HepG2 (cell line): ENCODE measurements around the gene ANKRD13D. TPM values are rescaled to one million over a fixed set of nuclear protein-coding genes. Genes with fewer than 3 reads are reported as not detected.

Experiments used
- ATAC-seq: fragments of 200-7000 bp; cut with Tn5 transposase; 3 replicates; pipeline ENCODE4 v1.9.1; 2020; ENCODE audit warnings: mild to moderate bottlenecking, moderate library complexity
- BruUV-seq: library from RNA; stranded (reverse); fragments of 400-500 nt; replicated peaks from 2 replicates; lab custom pipeline; 2021; lab: Mats Ljungman, UMichigan
- CTCF ChIA-PET: fragments of 300-600 bp; formaldehyde crosslinking; extraction: SDS; loops from one replicate; lab custom pipeline; 2021; ENCODE audit warnings: low total read pairs, inconsistent platforms, low intra/inter-chr PET ratio; lab: Yijun Ruan, JAX
- POLR2A ChIA-PET: fragments of 350-600 bp; sonication (Branson Sonifier 250); formaldehyde crosslinking; loops from one replicate; lab custom pipeline; 2020; ENCODE audit warnings: antibody characterized with exemption, inconsistent platforms; lab: Yijun Ruan, JAX
- DNase-seq: peaks from one replicate; pipeline ENCODE4 v3.0.0-alpha.2; 2015; ENCODE audit warnings: low spot score
- FAIRE-seq: peaks from 3 replicates; lab custom pipeline; 2011; peaks lifted over from hg19 to GRCh38; lab: Jason Lieb, UNC
- H2AFZ ChIP-seq: one replicate; pipeline ENCODE4 v1.6.1; 2011; ENCODE audit warnings: low read length, inconsistent platforms
- H3K27ac ChIP-seq: fragments of 300-600 bp; 3 replicates; pipeline ENCODE4 v1.8.0; 2011; ENCODE audit warnings: mixed run types, mild to moderate bottlenecking, mixed read lengths, low read length, inconsistent platforms; ENCODE audit not compliant: insufficient read depth; ENCODE audit errors: extremely low read length
- H3K27me3 ChIP-seq, 2 experiments: fragments of 200-600 bp in 1 of 2; 2 replicates in 1 of 2; 3 replicates in 1 of 2; pipeline versions ENCODE4 v1.6.0 to v1.8.0; 2011; ENCODE audit warnings: low read length in 2 of 2, mild to moderate bottlenecking in 2 of 2, moderate library complexity in 2 of 2, inconsistent platforms in 1 of 2; ENCODE audit not compliant: insufficient read depth in 2 of 2, control insufficient read depth in 1 of 2
- H3K36me3 ChIP-seq, 2 experiments: fragments of 200-600 bp in 1 of 2; replicated peaks in 1 of 2; 2 replicates in 1 of 2; 3 replicates in 1 of 2; pipeline versions ENCODE4 v1.5.1 to v1.8.0; 2011; ENCODE audit warnings: low read length in 2 of 2, inconsistent platforms in 1 of 2; ENCODE audit not compliant: insufficient read depth in 2 of 2, control insufficient read depth in 1 of 2
- H3K4me1 ChIP-seq: 2 replicates; pipeline ENCODE4 v1.5.1; 2012; ENCODE audit warnings: low read length, inconsistent platforms; ENCODE audit not compliant: insufficient read depth
- H3K4me2 ChIP-seq: 2 replicates; pipeline ENCODE4 v1.6.0; 2011; ENCODE audit warnings: low read depth, low read length, inconsistent platforms
- H3K4me3 ChIP-seq, 3 experiments: fragments of 200-600 bp in 1 of 3; sonication (generic), shearing (Covaris generic) in 1 of 3; replicated peaks in 1 of 3; 2 replicates each; pipeline ENCODE4 v1.5.1; 2011 to 2016; ENCODE audit warnings: low read length in 3 of 3, inconsistent platforms in 2 of 3, low read depth in 2 of 3, mild to moderate bottlenecking in 2 of 3, control low read depth in 1 of 3, mixed read lengths in 1 of 3; ENCODE audit not compliant: insufficient read depth in 1 of 3
- H3K79me2 ChIP-seq: one replicate; pipeline ENCODE4 v1.6.1; 2011; ENCODE audit warnings: low read length, inconsistent platforms; ENCODE audit not compliant: insufficient read depth
- H3K9ac ChIP-seq: 2 replicates; pipeline ENCODE4 v1.6.0; 2011; ENCODE audit warnings: mild to moderate bottlenecking, low read depth, low read length, inconsistent platforms; ENCODE audit not compliant: insufficient read depth
- H3K9me3 ChIP-seq: 2 replicates; pipeline ENCODE4 v1.5.1; 2012; ENCODE audit warnings: mild to moderate bottlenecking, low read length
- H4K20me1 ChIP-seq: 2 replicates; pipeline ENCODE4 v1.6.0; 2011; ENCODE audit warnings: inconsistent platforms, mild to moderate bottlenecking, low read length, moderate library complexity; ENCODE audit not compliant: insufficient read depth
- AHR ChIP-seq: IDR thresholded peaks from 2 replicates; pipeline ENCODE4 v1.6.1; 2018; ENCODE audit warnings: missing genetic modification reagents, missing compliant biosample characterization
- NCOA2 ChIP-seq: sonication (generic); formaldehyde crosslinking; IDR thresholded peaks from 2 replicates; pipeline ENCODE4 v1.8.0; 2022; ENCODE audit warnings: inconsistent platforms
- NCOR1 ChIP-seq: fragments of 200-600 bp; sonication (generic); IDR thresholded peaks from 2 replicates; pipeline ENCODE4 v1.7.0; 2017; ENCODE audit warnings: antibody characterized with exemption, low read length, borderline replicate concordance
- NR3C1 ChIP-seq: sonication (generic); formaldehyde crosslinking; IDR thresholded peaks from 2 replicates; pipeline ENCODE4 v1.4.0; 2020; ENCODE audit warnings: missing genetic modification reagents
- POLR2AphosphoS2 ChIP-seq: IDR thresholded peaks from 2 replicates; pipeline ENCODE4 v1.6.1; 2011; ENCODE audit warnings: low read depth, low read length, improper control_type of control experiment
- SP5 ChIP-seq: IDR thresholded peaks from 2 replicates; pipeline ENCODE4 v1.6.1; 2016; ENCODE audit warnings: low read depth, borderline replicate concordance
- SRSF4 ChIP-seq: fragments of 200-400 bp; formaldehyde crosslinking; IDR thresholded peaks from one replicate; pipeline ENCODE4 v1.6.1; 2018; ENCODE audit warnings: mild to moderate bottlenecking, low read depth, low read length, moderate library complexity; ENCODE audit not compliant: poor library complexity, severe bottlenecking
- TMF1 ChIP-seq: sonication (generic); formaldehyde crosslinking; IDR thresholded peaks from 2 replicates; pipeline ENCODE4 v1.8.1; 2022; ENCODE audit warnings: low read depth, missing genetic modification reagents
- ZNF552 ChIP-seq: sonication (generic); formaldehyde crosslinking; IDR thresholded peaks from 2 replicates; pipeline ENCODE4 v1.9.0; 2022; ENCODE audit warnings: missing genetic modification reagents, mild to moderate bottlenecking, borderline replicate concordance
- ZNF567 ChIP-seq: sonication (generic); formaldehyde crosslinking; IDR thresholded peaks from 2 replicates; pipeline ENCODE4 v1.8.1; 2023; ENCODE audit warnings: mild to moderate bottlenecking, missing genetic modification reagents, borderline replicate concordance
- WGBS: methylation state at CpG from one replicate; pipeline ENCODE4 v1.1.6; 2017; ENCODE audit warnings: low lambda C conversion rate; 5-methylcytosine and 5-hydroxymethylcytosine counted together
- in situ Hi-C: cut with HindIII; loops from 2 replicates; pipeline ENCODE4 v1.10.0; 2017; ENCODE audit warnings: low pct_unique_long_range_greater_than_20kb; ENCODE audit not compliant: extremely low pct_ligation_motif_present
- intact Hi-C: fragments of 100-400 bp; cut with micrococcal nuclease; formaldehyde crosslinking; loops from one replicate; pipeline ENCODE4 v1.10.0; 2022; ENCODE audit not compliant: unreplicated experiment
- polyA plus RNA-seq, 8 experiments: library from polyadenylated mRNA; depleted of rRNA in 3 of 8; stranded (reverse) in 7 of 8; unstranded in 1 of 8; fragments of >200 nt; fragmentation: Illumina TruSeq in 4 of 8; extraction: Trizol in 4 of 8; gene quantifications; 2 replicates each; pipeline versions ENCODE4 v1.2.1 to v1.2.3, GENCODE V29; 2011 to 2016; ENCODE audit warnings: low read depth in 4 of 8, missing spikeins in 1 of 8, mixed read lengths in 1 of 8; ENCODE audit not compliant: insufficient read depth in 1 of 8
- total RNA-seq, 5 experiments: library from RNA; depleted of rRNA; stranded (reverse); fragments of >200 nt; fragmentation: Illumina TruSeq; extraction: Trizol; gene quantifications; 2 replicates each; pipeline ENCODE4 v1.2.3, GENCODE V29; 2016; ENCODE audit warnings: low read depth in 1 of 5
- TF ChIP-seq, protein P1 (sequence below): sonication (generic); formaldehyde crosslinking; IDR thresholded peaks from 2 replicates; pipeline ENCODE4 v1.5.1; 2020; ENCODE audit warnings: mild to moderate bottlenecking, missing genetic modification reagents, moderate library complexity
- TF ChIP-seq, protein P2 (sequence below), 2 experiments: sonication (generic) in 1 of 2; formaldehyde crosslinking in 1 of 2; IDR thresholded peaks; 2 replicates each; pipeline versions ENCODE4 v1.4.0 to v1.6.1; 2018 to 2020; ENCODE audit warnings: missing genetic modification reagents in 2 of 2, borderline replicate concordance in 1 of 2, low read depth in 1 of 2, mild to moderate bottlenecking in 1 of 2, missing biosample characterization in 1 of 2

The ANKRD13D gene
- total and polyA plus RNA-seq, 2 of the 13 experiments (the other 11 are each of a cell fraction or from before 2014, with no cell fraction given) = 18.6 to 27.3 TPM

DNA sequence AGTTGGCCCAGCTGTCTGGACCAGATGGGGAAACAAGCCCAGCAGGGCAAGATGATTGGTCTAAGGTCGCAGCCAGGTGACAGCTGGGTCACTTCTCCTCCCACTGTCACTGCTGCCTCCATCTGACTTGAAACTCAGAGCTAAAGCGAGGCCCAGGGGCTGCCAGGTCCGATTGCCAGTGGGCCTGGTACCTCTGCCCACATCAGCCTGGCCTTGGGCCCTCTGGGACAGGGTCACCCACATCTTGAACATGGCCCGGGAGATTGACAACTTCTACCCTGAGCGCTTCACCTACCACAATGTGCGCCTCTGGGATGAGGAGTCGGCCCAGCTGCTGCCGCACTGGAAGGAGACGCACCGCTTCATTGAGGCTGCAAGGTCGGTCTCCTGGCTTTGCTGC lies 20.1 kb downstream of the ANKRD13D start:
- TF ChIP-seq, protein P1, sequence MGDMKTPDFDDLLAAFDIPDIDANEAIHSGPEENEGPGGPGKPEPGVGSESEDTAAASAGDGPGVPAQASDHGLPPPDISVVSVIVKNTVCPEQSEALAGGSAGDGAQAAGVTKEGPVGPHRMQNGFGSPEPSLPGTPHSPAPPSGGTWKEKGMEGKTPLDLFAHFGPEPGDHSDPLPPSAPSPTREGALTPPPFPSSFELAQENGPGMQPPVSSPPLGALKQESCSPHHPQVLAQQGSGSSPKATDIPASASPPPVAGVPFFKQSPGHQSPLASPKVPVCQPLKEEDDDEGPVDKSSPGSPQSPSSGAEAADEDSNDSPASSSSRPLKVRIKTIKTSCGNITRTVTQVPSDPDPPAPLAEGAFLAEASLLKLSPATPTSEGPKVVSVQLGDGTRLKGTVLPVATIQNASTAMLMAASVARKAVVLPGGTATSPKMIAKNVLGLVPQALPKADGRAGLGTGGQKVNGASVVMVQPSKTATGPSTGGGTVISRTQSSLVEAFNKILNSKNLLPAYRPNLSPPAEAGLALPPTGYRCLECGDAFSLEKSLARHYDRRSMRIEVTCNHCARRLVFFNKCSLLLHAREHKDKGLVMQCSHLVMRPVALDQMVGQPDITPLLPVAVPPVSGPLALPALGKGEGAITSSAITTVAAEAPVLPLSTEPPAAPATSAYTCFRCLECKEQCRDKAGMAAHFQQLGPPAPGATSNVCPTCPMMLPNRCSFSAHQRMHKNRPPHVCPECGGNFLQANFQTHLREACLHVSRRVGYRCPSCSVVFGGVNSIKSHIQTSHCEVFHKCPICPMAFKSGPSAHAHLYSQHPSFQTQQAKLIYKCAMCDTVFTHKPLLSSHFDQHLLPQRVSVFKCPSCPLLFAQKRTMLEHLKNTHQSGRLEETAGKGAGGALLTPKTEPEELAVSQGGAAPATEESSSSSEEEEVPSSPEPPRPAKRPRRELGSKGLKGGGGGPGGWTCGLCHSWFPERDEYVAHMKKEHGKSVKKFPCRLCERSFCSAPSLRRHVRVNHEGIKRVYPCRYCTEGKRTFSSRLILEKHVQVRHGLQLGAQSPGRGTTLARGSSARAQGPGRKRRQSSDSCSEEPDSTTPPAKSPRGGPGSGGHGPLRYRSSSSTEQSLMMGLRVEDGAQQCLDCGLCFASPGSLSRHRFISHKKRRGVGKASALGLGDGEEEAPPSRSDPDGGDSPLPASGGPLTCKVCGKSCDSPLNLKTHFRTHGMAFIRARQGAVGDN (CRISPR knock-in tag) = no peak
- no peak for TF ChIP-seq NCOR1
- no peak for TF ChIP-seq AHR (CRISPR knock-in tag)
- TF ChIP-seq, all 625 proteins: peak for 0
- peaks cover 12% of the 10 kb centered on the region for H3K4me1 ChIP-seq
- no peak overlapping the region for H3K4me3 ChIP-seq
- BruUV-seq = no TSS peak
- in situ Hi-C loops (no loop called here), intact Hi-C loops (no loop called here)
- H3K27ac ChIP-seq = no peak overlapping the region
- no peaks in the 10 kb centered on the region for H4K20me1 ChIP-seq
- FAIRE-seq = no peak
- 91% methylated on average over 4 of the region's 11 CpGs for WGBS
- no peak for DNase-seq
- H3K4me2 ChIP-seq = no peak overlapping the region
- H3K36me3 ChIP-seq = peaks cover 0 to 2% of the 10 kb centered on the region in 2 experiments; a peak in 3 of 5 replicates
- no peak overlapping the region for H3K9ac ChIP-seq
- H3K79me2 ChIP-seq = peaks cover 5% of the 10 kb centered on the region
- CTCF ChIA-PET = no interaction called here
- no peaks in the 10 kb centered on the region for H3K9me3 ChIP-seq
- POLR2A ChIA-PET = interaction anchor here (0.9 kb wide), 1 partner anchor 8 kb away, joined by 3 read pairs; no protein-coding TSS in a partner anchor
- H3K27me3 ChIP-seq = no peaks in the 10 kb centered on the region
- ATAC-seq = no peak
- no peak overlapping the region for H2AFZ ChIP-seq

DNA sequence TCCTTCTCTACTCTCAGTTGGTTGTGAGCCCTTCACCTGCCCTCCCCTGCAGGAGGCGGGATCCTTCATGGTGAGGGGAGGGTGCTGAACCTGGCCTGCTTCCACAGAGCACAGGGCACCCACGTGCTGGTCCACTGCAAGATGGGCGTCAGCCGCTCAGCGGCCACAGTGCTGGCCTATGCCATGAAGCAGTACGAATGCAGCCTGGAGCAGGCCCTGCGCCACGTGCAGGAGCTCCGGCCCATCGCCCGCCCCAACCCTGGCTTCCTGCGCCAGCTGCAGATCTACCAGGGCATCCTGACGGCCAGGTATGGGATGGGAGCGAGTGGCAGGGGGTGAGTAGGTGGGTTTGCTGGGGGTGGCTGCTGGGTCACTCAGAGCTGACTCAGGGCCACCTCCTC lies 20.6 kb downstream of the ANKRD13D start:
- WGBS = 96% methylated on average over 5 of the region's 14 CpGs
- no peak overlapping the region for H2AFZ ChIP-seq
- CTCF ChIA-PET = no interaction called here
- H3K4me3 ChIP-seq = no peak overlapping the region
- FAIRE-seq (no peak), DNase-seq (no peak), ATAC-seq (no peak)
- POLR2A ChIA-PET = no interaction called here
- no TSS peak for BruUV-seq
- no peak overlapping the region for H3K27ac ChIP-seq
- no peaks in the 10 kb centered on the region for H3K27me3 ChIP-seq
- H3K4me2 ChIP-seq = no peak overlapping the region
- H3K79me2 ChIP-seq = peaks cover 2% of the 10 kb centered on the region
- peaks cover 7% of the 10 kb centered on the region for H3K4me1 ChIP-seq
- intact Hi-C loops (loop anchor here (10.0 kb wide), 1 partner anchor 195 kb away; the partner anchor contains the start of gene KDM2A), in situ Hi-C loops (no loop called here)
- no peaks in the 10 kb centered on the region for H3K9me3 ChIP-seq
- peaks cover 0 to 2% of the 10 kb centered on the region in 2 experiments; a peak in 3 of 5 replicates for H3K36me3 ChIP-seq
- H3K9ac ChIP-seq = no peak overlapping the region
- no peaks in the 10 kb centered on the region for H4K20me1 ChIP-seq
- TF ChIP-seq TMF1 = no peak
- no peak for TF ChIP-seq NCOA2 (CRISPR knock-in tag)
- no peak for TF ChIP-seq ZNF552 (CRISPR knock-in tag)
- TF ChIP-seq ZNF567 (CRISPR knock-in tag) = no peak
- TF ChIP-seq SRSF4 = no peak
- TF ChIP-seq SP5 (CRISPR knock-in tag) = no peak
- TF ChIP-seq, protein P2, sequence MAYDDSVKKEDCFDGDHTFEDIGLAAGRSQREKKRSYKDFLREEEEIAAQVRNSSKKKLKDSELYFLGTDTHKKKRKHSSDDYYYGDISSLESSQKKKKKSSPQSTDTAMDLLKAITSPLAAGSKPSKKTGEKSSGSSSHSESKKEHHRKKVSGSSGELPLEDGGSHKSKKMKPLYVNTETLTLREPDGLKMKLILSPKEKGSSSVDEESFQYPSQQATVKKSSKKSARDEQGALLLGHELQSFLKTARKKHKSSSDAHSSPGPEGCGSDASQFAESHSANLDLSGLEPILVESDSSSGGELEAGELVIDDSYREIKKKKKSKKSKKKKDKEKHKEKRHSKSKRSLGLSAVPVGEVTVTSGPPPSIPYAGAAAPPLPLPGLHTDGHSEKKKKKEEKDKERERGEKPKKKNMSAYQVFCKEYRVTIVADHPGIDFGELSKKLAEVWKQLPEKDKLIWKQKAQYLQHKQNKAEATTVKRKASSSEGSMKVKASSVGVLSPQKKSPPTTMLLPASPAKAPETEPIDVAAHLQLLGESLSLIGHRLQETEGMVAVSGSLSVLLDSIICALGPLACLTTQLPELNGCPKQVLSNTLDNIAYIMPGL (CRISPR knock-in tag; IDR thresholded peaks at IDR 0.05; ENCODE audit: borderline replicate concordance in 1 of 2, low read depth in 1 of 2) = no peak
- TF ChIP-seq NR3C1 = no peak
- no peak for TF ChIP-seq POLR2AphosphoS2
